ENCODE data around the gene SLC12A7. TPM values are rescaled to one million over a fixed set of nuclear protein-coding genes. Genes with fewer than 3 reads are reported as not detected.

Gene SLC12A7
- total RNA-seq, 4 donors from 2014 or later = 8.6 to 29.0 (median 21.5) TPM

DNA sequence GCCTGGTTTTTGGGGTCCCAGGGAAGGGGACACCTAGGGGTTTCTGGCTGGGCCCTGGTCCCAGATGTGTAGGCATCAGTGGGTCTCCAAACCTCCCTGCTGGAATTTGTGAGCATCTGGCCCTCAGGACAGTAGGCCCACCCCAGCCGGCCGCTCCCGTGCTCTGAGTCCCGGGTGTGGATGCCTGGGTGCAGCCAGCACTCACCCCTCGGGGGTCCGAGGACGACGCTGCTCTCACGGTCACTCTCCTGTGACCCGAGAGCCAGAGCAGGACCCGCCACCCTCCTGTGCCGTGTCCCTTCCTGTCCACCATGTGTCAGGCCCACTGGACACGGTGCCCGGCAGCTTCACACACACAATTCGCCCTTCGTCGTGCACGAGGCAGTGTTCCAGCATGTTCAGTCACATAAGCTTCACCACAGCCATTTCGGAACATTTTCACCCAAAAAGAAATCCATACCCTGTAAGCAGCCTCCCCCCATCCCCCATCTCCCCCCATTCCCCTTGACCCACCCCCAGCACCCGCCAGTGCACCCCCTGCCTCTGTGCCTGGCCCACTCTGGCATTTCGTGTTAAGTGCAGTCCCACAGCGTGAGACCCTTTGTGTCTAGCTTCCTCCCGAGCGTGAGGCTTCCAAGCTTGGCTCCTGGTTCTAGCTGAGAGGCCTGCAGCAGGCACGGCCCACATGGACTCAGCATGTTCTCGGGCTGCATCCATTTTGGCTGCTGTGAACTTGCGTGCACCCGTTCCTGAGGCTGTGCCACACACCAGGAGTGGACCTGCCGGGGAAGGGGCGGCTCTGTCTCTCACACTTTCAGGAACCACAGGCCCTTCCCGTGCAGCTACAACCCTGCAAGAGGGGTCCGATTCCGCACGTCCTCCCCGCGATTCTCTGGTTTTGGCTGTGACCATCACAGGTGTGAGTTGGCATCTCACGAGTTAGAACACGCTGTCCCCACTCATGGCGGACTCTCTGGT is 62.7 kb downstream of the SLC12A7 start:
- Histone ChIP-seq H3K36me3 (peaks cover 16% of the 10 kb centered on the region), H3K27me3 (no peaks in the 10 kb centered on the region), H3K27ac (no peak overlapping the region), H3K9me3 (no peaks in the 10 kb centered on the region), H3K4me1 (peaks cover 7% of the 10 kb centered on the region), H3K4me3 (no peak overlapping the region)
- TF ChIP-seq POLR2A (IDR thresholded peaks at IDR 0.05) = no peak
- no peak for DNase-seq (ENCODE audit: low spot score in 2 of 2)
- WGBS = 87% methylated on average over 21 of the region's 39 CpGs

DNA sequence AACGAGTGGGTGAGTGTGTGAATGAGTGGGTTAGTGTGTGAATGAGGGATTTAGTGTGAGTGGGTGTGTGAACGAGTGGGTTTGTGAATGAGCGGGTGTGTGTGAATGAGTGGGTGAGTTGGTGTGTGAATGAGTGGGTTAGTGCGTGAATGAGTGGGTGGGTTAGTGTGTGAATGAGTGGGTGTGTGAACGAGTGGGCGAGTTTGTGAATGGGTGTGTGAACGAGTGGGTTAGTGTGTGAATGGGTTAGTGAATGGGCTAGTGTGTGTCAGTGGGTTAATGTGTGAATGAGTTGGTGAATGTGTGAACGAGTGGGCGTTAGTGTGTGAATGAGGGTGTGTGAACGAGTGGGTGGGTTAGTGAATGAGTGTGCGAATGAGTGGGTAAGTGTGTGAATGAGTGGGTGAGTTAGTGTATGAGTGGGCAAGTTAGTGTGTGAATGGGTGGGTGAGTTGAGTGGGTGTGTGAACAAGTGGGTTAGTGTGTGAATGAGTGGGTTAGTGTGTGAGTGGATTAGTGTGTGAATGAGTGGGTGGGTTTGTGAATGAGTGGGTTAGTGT is 63.6 kb downstream of the SLC12A7 start:
- H3K4me3 ChIP-seq = no peak overlapping the region
- H3K27ac ChIP-seq = no peak overlapping the region
- no peak for TF ChIP-seq POLR2AphosphoS5 (IDR thresholded peaks at IDR 0.05)
- TF ChIP-seq, protein P1, sequence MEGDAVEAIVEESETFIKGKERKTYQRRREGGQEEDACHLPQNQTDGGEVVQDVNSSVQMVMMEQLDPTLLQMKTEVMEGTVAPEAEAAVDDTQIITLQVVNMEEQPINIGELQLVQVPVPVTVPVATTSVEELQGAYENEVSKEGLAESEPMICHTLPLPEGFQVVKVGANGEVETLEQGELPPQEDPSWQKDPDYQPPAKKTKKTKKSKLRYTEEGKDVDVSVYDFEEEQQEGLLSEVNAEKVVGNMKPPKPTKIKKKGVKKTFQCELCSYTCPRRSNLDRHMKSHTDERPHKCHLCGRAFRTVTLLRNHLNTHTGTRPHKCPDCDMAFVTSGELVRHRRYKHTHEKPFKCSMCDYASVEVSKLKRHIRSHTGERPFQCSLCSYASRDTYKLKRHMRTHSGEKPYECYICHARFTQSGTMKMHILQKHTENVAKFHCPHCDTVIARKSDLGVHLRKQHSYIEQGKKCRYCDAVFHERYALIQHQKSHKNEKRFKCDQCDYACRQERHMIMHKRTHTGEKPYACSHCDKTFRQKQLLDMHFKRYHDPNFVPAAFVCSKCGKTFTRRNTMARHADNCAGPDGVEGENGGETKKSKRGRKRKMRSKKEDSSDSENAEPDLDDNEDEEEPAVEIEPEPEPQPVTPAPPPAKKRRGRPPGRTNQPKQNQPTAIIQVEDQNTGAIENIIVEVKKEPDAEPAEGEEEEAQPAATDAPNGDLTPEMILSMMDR (IDR thresholded peaks at IDR 0.05) = no peak
- TF ChIP-seq EP300 (IDR thresholded peaks at IDR 0.05) = no peak
- no peak for TF ChIP-seq POLR2A (IDR thresholded peaks at IDR 0.05)
- no peaks in the 10 kb centered on the region for H3K9me3 ChIP-seq
- peaks cover 13% of the 10 kb centered on the region for H3K36me3 ChIP-seq
- DNase-seq (ENCODE audit: low spot score in 2 of 2) = no peak
- WGBS = 88% methylated on average over 11 of the region's 11 CpGs
- peaks cover 7% of the 10 kb centered on the region for H3K4me1 ChIP-seq
- H3K27me3 ChIP-seq = no peaks in the 10 kb centered on the region

DNA sequence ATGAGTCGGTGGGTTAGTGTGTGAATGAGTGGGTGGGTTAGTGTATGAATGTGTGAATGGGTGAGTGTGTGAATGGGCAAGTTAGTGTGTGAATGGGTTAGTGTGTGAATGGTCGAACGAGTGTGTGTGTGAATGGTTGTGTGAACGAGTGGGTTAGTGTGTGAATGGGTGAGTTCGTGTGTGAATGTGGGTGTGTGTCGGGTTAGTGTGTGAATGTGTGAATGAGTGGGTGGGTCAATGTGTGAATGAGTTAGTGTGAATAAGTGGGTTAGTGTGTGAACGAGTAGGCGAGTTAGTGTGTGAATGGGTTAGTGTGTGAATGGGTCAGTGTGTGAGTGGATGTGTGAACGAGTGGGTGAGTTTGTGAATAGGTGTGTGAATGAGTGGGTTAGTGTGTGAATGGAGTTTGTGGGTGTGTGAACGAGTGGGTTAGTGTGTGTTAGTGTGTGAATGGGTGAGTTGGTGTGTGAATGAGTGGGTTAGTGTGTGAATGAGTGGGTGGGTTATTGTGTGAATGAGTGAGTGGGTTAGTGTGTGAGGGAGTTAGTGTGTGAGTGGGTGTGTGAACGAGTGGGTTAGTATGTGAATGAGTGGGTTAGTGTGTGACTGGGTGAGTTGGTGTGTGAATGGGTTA is 64.4 kb downstream of the SLC12A7 start:
- DNase-seq (ENCODE audit: low spot score in 2 of 2) = peak in 1 of 2 donors; percentile 13
- 90% methylated on average over 11 of the region's 11 CpGs for WGBS
- peaks cover 5% of the 10 kb centered on the region for H3K36me3 ChIP-seq
- H3K4me3 ChIP-seq = no peak overlapping the region
- TF ChIP-seq, protein P1 (IDR thresholded peaks at IDR 0.05) = no peak
- TF ChIP-seq EP300 (IDR thresholded peaks at IDR 0.05) (no peak), POLR2A (IDR thresholded peaks at IDR 0.05) (no peak), POLR2AphosphoS5 (IDR thresholded peaks at IDR 0.05) (no peak)
- H3K4me1 ChIP-seq = peaks cover under 1% of the 10 kb centered on the region
- no peak overlapping the region for H3K27ac ChIP-seq
- no peaks in the 10 kb centered on the region for H3K27me3 ChIP-seq
- H3K9me3 ChIP-seq = no peaks in the 10 kb centered on the region

DNA sequence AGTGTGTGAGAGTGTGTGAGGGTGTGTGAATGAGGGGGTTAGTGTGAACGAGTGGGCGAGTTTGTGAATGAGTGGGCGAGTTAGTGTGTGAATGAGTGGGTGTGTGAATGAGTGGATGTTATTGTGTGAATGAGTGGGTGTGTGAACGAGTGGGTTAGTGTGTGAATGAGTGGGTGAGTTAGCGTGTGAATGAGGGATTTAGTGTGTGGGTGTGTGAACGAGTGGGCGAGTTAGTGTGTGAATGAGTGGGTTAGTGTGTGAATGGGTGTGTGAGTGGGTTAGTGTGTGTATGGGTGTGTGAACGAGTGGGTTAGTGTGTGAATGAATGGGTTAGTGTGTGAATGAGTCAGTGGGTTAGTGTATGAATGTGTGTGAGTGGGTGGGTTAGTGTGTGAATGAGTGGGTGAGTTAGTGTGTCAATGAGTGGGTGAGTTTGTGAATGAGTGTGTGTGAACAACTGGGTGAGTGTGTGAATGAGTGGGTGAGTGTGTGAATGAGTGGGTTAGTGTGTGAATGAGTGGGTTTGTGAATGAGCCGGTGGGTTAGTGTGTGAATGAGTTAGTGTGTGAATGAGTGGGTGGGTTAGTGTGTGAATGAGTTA is 65.8 kb downstream of the SLC12A7 start:
- no peaks in the 10 kb centered on the region for H3K27me3 ChIP-seq
- H3K4me1 ChIP-seq = no peaks in the 10 kb centered on the region
- H3K9me3 ChIP-seq = no peaks in the 10 kb centered on the region
- peak in 1 of 2 donors; percentile 13 for DNase-seq (ENCODE audit: low spot score in 2 of 2)
- no peaks in the 10 kb centered on the region for H3K36me3 ChIP-seq
- no peak overlapping the region for H3K27ac ChIP-seq
- H3K4me3 ChIP-seq = no peak overlapping the region
- 89% methylated on average over 9 of the region's 9 CpGs for WGBS
- TF ChIP-seq POLR2A (IDR thresholded peaks at IDR 0.05) (no peak), POLR2AphosphoS5 (IDR thresholded peaks at IDR 0.05) (no peak), EP300 (IDR thresholded peaks at IDR 0.05) (no peak)
- TF ChIP-seq, protein P1 (IDR thresholded peaks at IDR 0.05) = no peak

DNA sequence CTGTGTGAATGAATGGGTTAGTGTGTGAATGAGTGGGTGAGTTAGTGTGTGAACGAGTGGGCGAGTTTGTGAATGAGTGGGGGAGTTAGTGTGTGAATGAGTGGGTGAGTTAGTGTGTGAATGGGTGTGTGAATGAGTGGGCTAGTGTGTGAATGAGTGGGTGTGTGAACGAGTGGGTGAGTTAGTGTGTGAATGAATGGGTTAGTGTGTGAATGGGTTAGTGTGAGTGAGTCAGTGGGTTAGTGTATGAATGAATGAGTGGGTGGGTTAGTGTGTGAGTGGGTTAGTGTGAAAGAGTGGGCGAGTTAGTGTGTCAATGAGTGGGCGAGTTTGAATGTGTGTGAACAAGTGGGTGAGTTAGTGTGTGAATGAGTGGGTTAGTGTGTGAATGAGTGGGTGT is 67.7 kb downstream of the SLC12A7 start:
- no peaks in the 10 kb centered on the region for H3K9me3 ChIP-seq
- H3K27ac ChIP-seq = no peak overlapping the region
- WGBS = 89% methylated on average over 5 of the region's 5 CpGs
- TF ChIP-seq POLR2AphosphoS5 (IDR thresholded peaks at IDR 0.05) = no peak
- TF ChIP-seq POLR2A (IDR thresholded peaks at IDR 0.05) = no peak
- TF ChIP-seq, protein P1 (IDR thresholded peaks at IDR 0.05) = no peak
- no peak for TF ChIP-seq EP300 (IDR thresholded peaks at IDR 0.05)
- no peaks in the 10 kb centered on the region for H3K27me3 ChIP-seq
- DNase-seq (ENCODE audit: low spot score in 2 of 2) = peak in 1 of 2 donors; percentile 7
- H3K4me1 ChIP-seq = no peaks in the 10 kb centered on the region
- H3K4me3 ChIP-seq = no peak overlapping the region
- H3K36me3 ChIP-seq = no peaks in the 10 kb centered on the region

Data from suprapubic skin (tissue), 4 donors.